Neural crest cell (in vitro differentiated cells): ENCODE data around the gene CNTNAP2. TPM values are rescaled to one million over a fixed set of nuclear protein-coding genes. Genes with fewer than 3 reads are reported as not detected.

Experiments used
- DNase-seq: peaks from one replicate; pipeline ENCODE4 v3.0.0; 2021; ENCODE audit warnings: low read depth, mixed read lengths, low spot score
- H3K27ac Mint-ChIP-seq: one replicate; pipeline ENCODE4 v1.8.0; 2021; ENCODE audit warnings: mild to moderate bottlenecking, mixed read lengths; ENCODE audit not compliant: unreplicated experiment
- H3K27me3 Mint-ChIP-seq: 2 replicates; pipeline ENCODE4 v1.8.0; 2021; ENCODE audit warnings: low read depth, mild to moderate bottlenecking, mixed read lengths
- H3K36me3 Mint-ChIP-seq: 2 replicates; pipeline ENCODE4 v1.8.0; 2021; ENCODE audit warnings: low read depth, mild to moderate bottlenecking, mixed read lengths
- H3K4me1 Mint-ChIP-seq: 2 replicates; pipeline ENCODE4 v1.8.0; 2021; ENCODE audit warnings: mixed read lengths
- H3K4me3 Mint-ChIP-seq: one replicate; pipeline ENCODE4 v1.8.0; 2021; ENCODE audit warnings: mild to moderate bottlenecking, mixed read lengths
- H3K9me3 Mint-ChIP-seq: 2 replicates; pipeline ENCODE4 v1.8.0; 2021; ENCODE audit warnings: mixed read lengths
- total RNA-seq: library from RNA; stranded (reverse); gene quantifications from 2 replicates; pipeline ENCODE4 v1.2.1, GENCODE V29; 2021
- TF ChIP-seq, protein P1 (sequence below): fragments of 200-600 bp; sonication (generic); conservative IDR thresholded peaks from 2 replicates; pipeline ENCODE4 v1.5.0; 2021; ENCODE audit warnings: antibody characterized with exemption, mild to moderate bottlenecking

The CNTNAP2 gene
- total RNA-seq, 1 donor from 2014 or later: 12.9 TPM

DNA sequence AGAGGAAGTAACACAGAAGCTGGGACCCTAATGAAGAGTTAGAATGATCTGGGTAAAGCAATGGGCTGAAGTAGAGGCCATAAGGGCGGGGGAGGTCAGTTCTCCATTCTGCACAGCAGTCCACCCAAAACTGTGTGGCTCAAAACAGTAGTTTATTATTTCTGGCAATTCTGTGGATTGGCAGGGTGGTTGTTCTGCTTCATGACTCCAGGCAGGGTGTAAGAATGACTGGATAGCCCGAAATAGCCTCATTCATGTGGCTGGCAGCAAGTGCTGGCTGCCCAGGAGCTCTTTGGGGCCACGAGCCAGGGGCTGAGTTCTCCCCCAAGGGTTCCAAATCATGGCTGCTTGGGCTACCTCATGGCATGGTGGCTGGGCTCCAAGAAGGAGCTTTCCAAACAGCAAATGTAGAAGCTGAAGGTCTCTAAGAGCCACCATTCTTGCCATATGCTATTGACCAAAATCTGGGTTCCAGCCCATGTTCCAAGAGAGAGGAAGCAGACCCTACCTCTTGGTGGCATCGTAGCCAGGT lies 2158.8 kb downstream of the CNTNAP2 start:
- TF ChIP-seq, protein P1, sequence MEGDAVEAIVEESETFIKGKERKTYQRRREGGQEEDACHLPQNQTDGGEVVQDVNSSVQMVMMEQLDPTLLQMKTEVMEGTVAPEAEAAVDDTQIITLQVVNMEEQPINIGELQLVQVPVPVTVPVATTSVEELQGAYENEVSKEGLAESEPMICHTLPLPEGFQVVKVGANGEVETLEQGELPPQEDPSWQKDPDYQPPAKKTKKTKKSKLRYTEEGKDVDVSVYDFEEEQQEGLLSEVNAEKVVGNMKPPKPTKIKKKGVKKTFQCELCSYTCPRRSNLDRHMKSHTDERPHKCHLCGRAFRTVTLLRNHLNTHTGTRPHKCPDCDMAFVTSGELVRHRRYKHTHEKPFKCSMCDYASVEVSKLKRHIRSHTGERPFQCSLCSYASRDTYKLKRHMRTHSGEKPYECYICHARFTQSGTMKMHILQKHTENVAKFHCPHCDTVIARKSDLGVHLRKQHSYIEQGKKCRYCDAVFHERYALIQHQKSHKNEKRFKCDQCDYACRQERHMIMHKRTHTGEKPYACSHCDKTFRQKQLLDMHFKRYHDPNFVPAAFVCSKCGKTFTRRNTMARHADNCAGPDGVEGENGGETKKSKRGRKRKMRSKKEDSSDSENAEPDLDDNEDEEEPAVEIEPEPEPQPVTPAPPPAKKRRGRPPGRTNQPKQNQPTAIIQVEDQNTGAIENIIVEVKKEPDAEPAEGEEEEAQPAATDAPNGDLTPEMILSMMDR: no peak
- no peak overlapping the region for H3K27ac Mint-ChIP-seq
- H3K4me3 Mint-ChIP-seq: no peak overlapping the region
- DNase-seq: no peak
- H3K9me3 Mint-ChIP-seq: peaks cover 7% of the 10 kb centered on the region
- no peaks in the 10 kb centered on the region for H3K27me3 Mint-ChIP-seq
- H3K36me3 Mint-ChIP-seq: no peaks in the 10 kb centered on the region
- H3K4me1 Mint-ChIP-seq: peaks cover 18% of the 10 kb centered on the region

DNA sequence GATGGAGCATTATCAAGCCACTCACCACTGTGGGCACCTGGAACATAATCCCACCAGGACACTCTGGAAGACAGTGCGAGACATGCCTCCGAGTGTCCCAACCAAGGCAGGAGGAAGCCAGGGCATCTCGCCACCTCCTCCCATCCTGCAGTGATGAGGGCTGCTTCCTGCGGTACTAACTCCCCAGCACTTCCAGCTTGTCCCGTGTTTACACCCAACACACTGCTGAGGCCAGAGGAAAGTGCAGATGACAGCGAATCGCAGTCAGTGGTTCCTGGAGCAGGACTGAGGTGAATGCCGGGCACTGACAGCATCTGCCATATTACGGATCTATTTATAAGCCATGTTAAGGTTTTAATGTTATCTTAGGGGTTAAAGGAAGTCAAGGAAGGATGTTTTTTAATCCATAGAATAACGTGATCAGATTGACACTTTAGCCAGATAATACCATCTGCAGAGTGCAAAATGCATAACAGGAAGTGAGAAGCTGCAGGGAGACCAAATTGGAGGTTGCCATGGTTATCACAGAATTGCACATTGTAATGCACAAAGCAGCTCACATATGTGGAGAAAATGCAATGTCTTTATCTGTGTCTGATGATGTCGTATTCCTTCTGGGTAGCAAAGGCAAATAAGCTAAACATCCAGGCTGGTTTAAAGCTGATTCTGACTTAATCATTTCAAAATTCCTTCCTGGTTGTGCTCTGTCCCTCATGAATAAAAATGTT lies 2159.9 kb downstream of the CNTNAP2 start:
- no peaks in the 10 kb centered on the region for H3K27me3 Mint-ChIP-seq
- TF ChIP-seq, protein P1: no peak
- H3K36me3 Mint-ChIP-seq: no peaks in the 10 kb centered on the region
- H3K9me3 Mint-ChIP-seq: peaks cover 7% of the 10 kb centered on the region
- no peak for DNase-seq
- H3K4me1 Mint-ChIP-seq: peaks cover 18% of the 10 kb centered on the region
- H3K27ac Mint-ChIP-seq: no peak overlapping the region
- no peak overlapping the region for H3K4me3 Mint-ChIP-seq

DNA sequence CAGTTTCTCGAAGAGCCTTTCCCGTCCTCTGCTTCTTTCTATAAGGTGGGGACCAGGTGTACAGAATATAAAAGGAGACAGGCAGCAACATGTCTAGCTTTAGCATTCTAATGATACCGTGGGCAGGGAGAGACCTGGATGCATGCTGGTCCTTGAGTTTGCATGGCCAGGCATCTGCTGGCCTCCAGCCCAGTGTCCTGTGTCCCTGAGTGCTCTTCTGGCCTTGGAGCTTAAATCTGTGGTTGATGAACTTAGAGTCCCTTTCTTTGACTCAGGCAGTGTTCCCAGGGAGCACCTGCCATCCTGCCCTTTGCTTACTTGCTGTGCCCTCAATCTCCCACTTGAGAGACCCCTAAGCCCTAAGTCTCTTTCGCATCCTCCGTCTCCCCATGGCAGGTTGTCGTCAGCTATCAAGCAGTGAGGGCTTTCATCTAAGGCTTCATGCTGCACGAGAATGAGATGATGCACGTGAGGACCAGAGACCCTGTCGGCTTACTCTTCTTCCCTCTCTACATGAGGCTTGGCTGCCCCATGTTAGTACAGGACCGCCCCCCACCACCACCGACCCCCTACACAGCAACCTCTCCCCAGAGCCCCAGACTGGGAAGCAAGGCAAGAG lies 2160.6 kb downstream of the CNTNAP2 start:
- TF ChIP-seq, protein P1: no peak
- H3K4me3 Mint-ChIP-seq: no peak overlapping the region
- no peaks in the 10 kb centered on the region for H3K36me3 Mint-ChIP-seq
- peaks cover 7% of the 10 kb centered on the region for H3K9me3 Mint-ChIP-seq
- no peaks in the 10 kb centered on the region for H3K27me3 Mint-ChIP-seq
- peaks cover 18% of the 10 kb centered on the region for H3K4me1 Mint-ChIP-seq
- no peak for DNase-seq
- H3K27ac Mint-ChIP-seq: peak overlapping the region; percentile 24

DNA sequence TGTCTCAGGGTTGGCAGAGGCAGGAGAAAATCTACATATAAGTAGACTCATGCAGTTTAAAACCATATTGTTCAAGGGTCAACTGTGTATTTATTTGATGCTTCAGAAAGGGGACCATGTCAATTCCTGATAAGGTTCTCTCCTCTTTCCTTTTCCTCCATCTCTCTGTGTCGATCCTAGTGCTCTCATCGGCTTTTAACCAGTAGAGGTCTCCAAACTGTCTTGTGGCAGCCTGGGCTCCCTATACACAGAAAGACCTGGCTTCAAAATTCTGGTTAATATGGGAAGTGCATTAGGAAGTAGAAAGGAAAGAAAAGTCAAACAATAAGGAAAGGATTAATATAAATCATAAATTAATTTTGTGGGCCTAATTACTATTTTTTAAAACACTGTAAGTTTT lies 2169.5 kb downstream of the CNTNAP2 start:
- Mint-ChIP-seq H3K9me3 (no peaks in the 10 kb centered on the region), H3K36me3 (no peaks in the 10 kb centered on the region), H3K27me3 (peaks cover 3% of the 10 kb centered on the region), H3K4me1 (no peaks in the 10 kb centered on the region), H3K27ac (no peak overlapping the region), H3K4me3 (no peak overlapping the region)
- TF ChIP-seq, protein P1: peak; percentile 65
- DNase-seq: no peak

DNA sequence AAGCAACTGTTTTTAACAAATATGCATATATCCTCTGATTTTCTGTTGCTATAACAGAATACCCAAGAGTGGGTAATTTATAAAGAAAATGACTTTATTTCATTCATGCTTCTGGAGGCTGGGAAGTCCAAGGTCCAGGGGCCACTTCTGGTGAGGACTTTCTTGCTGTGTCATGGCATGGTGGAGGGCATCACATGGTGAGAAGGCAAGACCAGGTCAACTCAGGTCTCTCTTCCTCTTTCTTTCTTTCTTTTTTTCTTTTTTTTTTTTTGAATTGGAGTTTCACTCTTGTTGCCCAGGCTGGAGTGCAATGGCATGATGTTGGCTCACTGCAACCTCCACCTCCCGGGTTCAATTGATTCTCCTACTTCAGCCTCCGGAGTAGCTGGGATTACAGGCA lies 2170.9 kb downstream of the CNTNAP2 start:
- Mint-ChIP-seq H3K27ac (no peak overlapping the region), H3K9me3 (no peaks in the 10 kb centered on the region), H3K36me3 (no peaks in the 10 kb centered on the region), H3K4me3 (no peak overlapping the region), H3K27me3 (peaks cover 3% of the 10 kb centered on the region), H3K4me1 (no peaks in the 10 kb centered on the region)
- TF ChIP-seq, protein P1: no peak
- no peak for DNase-seq
